SH-SY5Y (cell line): ENCODE results near the gene IL17D.

Experiments
- GATA2 ChIP-seq: IDR thresholded peaks from 2 replicates; pipeline ENCODE4 v1.6.1; 2011; ENCODE audit warnings: mild to moderate bottlenecking, low read depth, low read length
- GATA3 ChIP-seq: IDR thresholded peaks from 2 replicates; pipeline ENCODE4 v1.6.1; 2011; ENCODE audit warnings: low read depth, mild to moderate bottlenecking, low read length, moderate library complexity

The IL17D gene

GRCh38 chr13:20708216-20708615 is 4.7 kb downstream of the IL17D start:
- TF ChIP-seq GATA2 = no peak
- TF ChIP-seq GATA3 = no peak

GRCh38 chr13:20709369-20709768 is 5.9 kb downstream of the IL17D start:
- TF ChIP-seq GATA2 (no peak), GATA3 (no peak)

- TF ChIP-seq GATA3 = no peak
- no peak for TF ChIP-seq GATA2
Observed at GRCh38 chr13:20709782-20710181, 6.3 kb downstream of the IL17D start.

GRCh38 chr13:20711301-20712044 is 8.0 kb downstream of the IL17D start:
- TF ChIP-seq GATA2 (no peak), GATA3 (no peak)

GRCh38 chr13:20713014-20713376 is 9.5 kb downstream of the IL17D start:
- TF ChIP-seq GATA3 = no peak
- TF ChIP-seq GATA2 = no peak

GRCh38 chr13:20713751-20714150 is 10.3 kb downstream of the IL17D start:
- TF ChIP-seq GATA3 = no peak
- no peak for TF ChIP-seq GATA2

GRCh38 chr13:20714161-20714560 is 10.7 kb downstream of the IL17D start:
- no peak for TF ChIP-seq GATA3

- TF ChIP-seq GATA3 (no peak), GATA2 (no peak)
Observed at GRCh38 chr13:20714563-20715329, 11.2 kb downstream of the IL17D start.

GRCh38 chr13:20715330-20715712 is 11.8 kb downstream of the IL17D start:
- TF ChIP-seq GATA3 = no peak

- no peak for TF ChIP-seq GATA2
- TF ChIP-seq GATA3 = no peak
Observed at GRCh38 chr13:20716951-20717350, 13.5 kb downstream of the IL17D start.

GRCh38 chr13:20717581-20718542 is 14.4 kb downstream of the IL17D start:
- TF ChIP-seq GATA3 (no peak), GATA2 (no peak)

- no peak for TF ChIP-seq GATA3
- no peak for TF ChIP-seq GATA2
Observed at GRCh38 chr13:20718958-20719566, 15.6 kb downstream of the IL17D start.

GRCh38 chr13:20719783-20720182 is 16.3 kb downstream of the IL17D start:
- TF ChIP-seq GATA3 = no peak
- TF ChIP-seq GATA2 = no peak

GRCh38 chr13:20720499-20720898 is 17.0 kb downstream of the IL17D start:
- no peak for TF ChIP-seq GATA3
- TF ChIP-seq GATA2 = no peak

GRCh38 chr13:20721058-20721453 is 17.6 kb downstream of the IL17D start:
- TF ChIP-seq GATA2 (no peak), GATA3 (no peak)
